Endodermal cell (in vitro differentiated cells): ENCODE measurements around the gene LRRC3. TPM values are rescaled to one million over a fixed set of nuclear protein-coding genes. Genes with fewer than 3 reads are reported as not detected.

ENCODE experiments used
- DNase-seq: peaks from one replicate; pipeline ENCODE4 v3.0.0-alpha.2; 2017
- H3K27ac ChIP-seq: 2 replicates; pipeline ENCODE4 v1.5.1; 2013; ENCODE audit warnings: mild to moderate bottlenecking, low read depth, low read length, moderate library complexity
- H3K27me3 ChIP-seq: 2 replicates; pipeline ENCODE4 v1.6.1; 2013; ENCODE audit warnings: mild to moderate bottlenecking, low read length, moderate library complexity; ENCODE audit not compliant: insufficient read depth, control insufficient read depth, poor library complexity, severe bottlenecking
- H3K36me3 ChIP-seq: 2 replicates; pipeline ENCODE4 v1.7.0; 2013; ENCODE audit warnings: mild to moderate bottlenecking, low read length, moderate library complexity; ENCODE audit not compliant: control insufficient read depth, insufficient read depth
- H3K4me1 ChIP-seq: one replicate; pipeline ENCODE4 v1.7.0; 2013; ENCODE audit warnings: low read length; ENCODE audit not compliant: control insufficient read depth, insufficient read depth
- H3K4me3 ChIP-seq: 2 replicates; pipeline ENCODE4 v1.5.1; 2013; ENCODE audit warnings: mild to moderate bottlenecking, low read length, moderate library complexity
- H3K9ac ChIP-seq: 2 replicates; pipeline ENCODE4 v1.6.1; 2013; ENCODE audit warnings: mild to moderate bottlenecking, low read length, moderate library complexity; ENCODE audit not compliant: poor library complexity, severe bottlenecking; ENCODE audit errors: extremely low read depth
- H3K9me3 ChIP-seq: 2 replicates; pipeline ENCODE4 v1.6.1; 2013; ENCODE audit warnings: mild to moderate bottlenecking, low read length, moderate library complexity; ENCODE audit not compliant: control insufficient read depth
- H3K27ac Mint-ChIP-seq: 2 replicates; pipeline ENCODE4 v1.8.0; 2020; ENCODE audit warnings: mixed read lengths
- H3K27me3 Mint-ChIP-seq: 2 replicates; pipeline ENCODE4 v1.8.0; 2021; ENCODE audit warnings: mild to moderate bottlenecking, mixed read lengths; ENCODE audit not compliant: insufficient read depth
- H3K36me3 Mint-ChIP-seq: 2 replicates; pipeline ENCODE4 v1.8.0; 2020; ENCODE audit warnings: low read depth, mixed read lengths
- H3K4me1 Mint-ChIP-seq: 2 replicates; pipeline ENCODE4 v1.8.0; 2020; ENCODE audit warnings: mixed read lengths
- H3K4me3 Mint-ChIP-seq: 2 replicates; pipeline ENCODE4 v1.8.0; 2020; ENCODE audit warnings: mild to moderate bottlenecking, moderate library complexity, mixed read lengths
- H3K9me3 Mint-ChIP-seq: 2 replicates; pipeline ENCODE4 v1.8.0; 2020; ENCODE audit warnings: mild to moderate bottlenecking, mixed read lengths
- CTCF ChIP-seq: fragments of 200-600 bp; sonication (generic); conservative IDR thresholded peaks from 2 replicates; pipeline ENCODE4 v1.5.0; 2021; ENCODE audit warnings: antibody characterized with exemption, mild to moderate bottlenecking
- WGBS, 2 experiments: methylation state at CpG; one replicate each; pipeline versions ENCODE4 v1.1.5 to v1.1.7; 2013; ENCODE audit warnings: missing lambda C conversion rate in 2 of 2, mixed read lengths in 1 of 2; ENCODE audit not compliant: insufficient coverage in 1 of 2, insufficient read length in 1 of 2; 5-methylcytosine and 5-hydroxymethylcytosine counted together
- total RNA-seq, 2 donors: library from RNA; stranded (reverse); fragmentation: NEBNext Ultra II Directional in 1 of 2; extraction: Animal tissue kit (Norgen Biotek cat#: 25700) in 1 of 2; gene quantifications; 2 replicates in 1 of 2; 3 replicates in 1 of 2; pipeline ENCODE4 v1.2.1, GENCODE V29; 2021

The LRRC3 gene
- total RNA-seq, 2 donors from 2014 or later, result 14.1 to 16.5 TPM

GRCh38 chr21:44418876-44419230, 36.5 kb upstream of the LRRC3 start:
- Mint-ChIP-seq H3K27ac (no peak overlapping the region), H3K4me1 (peaks cover 6% of the 10 kb centered on the region), H3K36me3 (peaks cover 2% of the 10 kb centered on the region), H3K27me3 (no peaks in the 10 kb centered on the region), H3K4me3 (no peak overlapping the region), H3K9me3 (peaks cover 6% of the 10 kb centered on the region)
- Histone ChIP-seq H3K27ac (no peak overlapping the region), H3K27me3 (no peaks in the 10 kb centered on the region), H3K9me3 (no peaks in the 10 kb centered on the region), H3K36me3 (no peaks in the 10 kb centered on the region), H3K4me1 (no peaks in the 10 kb centered on the region), H3K9ac (no peak overlapping the region), H3K4me3 (no peak overlapping the region)
- 94 to 97% methylated on average over 5 to 8 of the region's 8 CpGs for WGBS, 2 experiments
- peak; percentile 10 for DNase-seq
- no peak for TF ChIP-seq CTCF

- WGBS, 2 experiments, result 89 to 91% methylated on average over 3 of the region's 3 CpGs
- no peaks in the 10 kb centered on the region for H3K27me3 Mint-ChIP-seq
- H3K9me3 Mint-ChIP-seq, result peaks cover 6% of the 10 kb centered on the region
- DNase-seq, result peak; percentile 4
- Histone ChIP-seq H3K4me3 (no peak overlapping the region), H3K27me3 (no peaks in the 10 kb centered on the region), H3K4me1 (no peaks in the 10 kb centered on the region), H3K9ac (no peak overlapping the region), H3K9me3 (no peaks in the 10 kb centered on the region), H3K36me3 (no peaks in the 10 kb centered on the region), H3K27ac (no peak overlapping the region)
- H3K36me3 Mint-ChIP-seq, result peaks cover 2% of the 10 kb centered on the region
- H3K4me1 Mint-ChIP-seq, result peaks cover 6% of the 10 kb centered on the region
- no peak for TF ChIP-seq CTCF
- H3K4me3 Mint-ChIP-seq, result no peak overlapping the region
- H3K27ac Mint-ChIP-seq, result no peak overlapping the region
Measured at GRCh38 chr21:44419679-44420078, 35.6 kb upstream of the LRRC3 start.

GRCh38 chr21:44420416-44421205, 34.7 kb upstream of the LRRC3 start:
- Histone ChIP-seq H3K9ac (no peak overlapping the region), H3K9me3 (no peaks in the 10 kb centered on the region), H3K4me1 (no peaks in the 10 kb centered on the region), H3K27me3 (no peaks in the 10 kb centered on the region), H3K36me3 (no peaks in the 10 kb centered on the region), H3K4me3 (no peak overlapping the region), H3K27ac (no peak overlapping the region)
- no peak for TF ChIP-seq CTCF
- Mint-ChIP-seq H3K9me3 (peaks cover 6% of the 10 kb centered on the region), H3K4me1 (peaks cover 3% of the 10 kb centered on the region), H3K27ac (no peak overlapping the region), H3K27me3 (no peaks in the 10 kb centered on the region), H3K4me3 (no peak overlapping the region), H3K36me3 (peaks cover 2% of the 10 kb centered on the region)
- WGBS, 2 experiments, result 87 to 88% methylated on average over 2 to 13 of the region's 14 CpGs
- DNase-seq, result peak; percentile 13
